ENCODE results near the gene CYREN.

CYREN gene

DNA sequence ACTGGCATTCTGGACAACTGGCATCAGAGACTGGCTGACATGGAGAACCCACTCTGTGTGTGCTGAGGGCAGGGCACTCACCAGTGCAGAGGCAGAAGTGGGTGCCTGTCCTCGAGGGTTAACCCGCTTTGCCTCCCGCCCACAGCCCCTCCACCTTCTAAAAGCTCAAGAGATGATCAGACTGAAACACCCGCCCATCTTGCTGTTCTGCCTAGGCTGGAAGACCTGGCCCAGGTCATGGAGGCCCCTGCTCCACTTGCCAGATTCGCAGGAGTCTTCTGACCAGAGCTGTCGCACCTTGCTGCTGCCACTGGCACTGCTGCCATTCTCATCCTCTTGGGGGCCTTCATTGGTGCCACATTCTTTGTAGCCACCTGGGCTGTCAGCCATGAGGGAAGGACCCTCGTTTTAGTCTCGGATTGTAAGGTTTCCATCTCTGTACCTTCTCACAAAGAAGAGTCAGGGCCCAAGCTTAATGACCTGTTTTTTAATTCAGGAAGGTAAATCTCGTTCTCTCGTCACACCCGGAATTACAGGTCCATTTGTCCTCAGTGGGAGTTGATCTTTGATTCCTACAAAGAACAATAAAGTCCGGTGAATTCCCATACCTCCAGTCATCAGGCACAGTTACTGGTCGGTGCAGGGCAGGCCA is 1.9 kb downstream of the CYREN start:
- peak overlapping the region; percentile 96 for H3K27ac Mint-ChIP-seq (ENCODE audit: low read depth)
- no peak for ATAC-seq (replicated peaks; ENCODE audit: extremely low read depth, poor library complexity, severe bottlenecking)
- H3K4me1 Mint-ChIP-seq: peaks cover 52% of the 10 kb centered on the region
- H3K4me3 Mint-ChIP-seq: peak overlapping the region; percentile 81
- peaks cover 26% of the 10 kb centered on the region for H3K36me3 Mint-ChIP-seq (ENCODE audit: insufficient read depth)
- no peak for DNase-seq (ENCODE audit: low spot score in 2 of 2)
- H3K9me3 Mint-ChIP-seq: no peaks in the 10 kb centered on the region
- no peaks in the 10 kb centered on the region for H3K27me3 Mint-ChIP-seq

DNA sequence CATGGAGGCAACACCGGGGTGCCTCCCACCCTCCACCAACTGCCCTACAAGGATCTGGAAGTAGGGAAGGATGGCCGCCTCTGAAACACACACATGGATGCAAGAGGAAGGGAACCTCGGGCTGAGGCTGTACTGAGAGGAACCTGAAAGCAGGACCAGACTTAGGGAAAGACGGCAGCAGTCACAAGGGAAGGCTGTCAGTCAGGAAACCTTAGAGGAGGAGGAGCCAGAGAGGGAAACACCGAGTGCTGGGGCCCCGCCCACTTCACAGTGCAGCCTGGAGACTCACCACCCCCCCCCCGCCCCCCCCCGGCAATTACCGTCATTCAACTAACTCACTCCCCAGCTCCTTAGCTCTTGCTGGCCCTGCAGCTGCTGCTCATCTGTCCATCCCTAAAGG is 2.5 kb downstream of the CYREN start:
- H3K4me3 Mint-ChIP-seq: peak overlapping the region; percentile 81

GRCh38 chr7:135167365-135167917 is 3.1 kb downstream of the CYREN start:
- ATAC-seq (replicated peaks; ENCODE audit: extremely low read depth, poor library complexity, severe bottlenecking): no peak
- H3K4me1 Mint-ChIP-seq: peaks cover 52% of the 10 kb centered on the region

More for the DNA sequence above, 2.5 kb downstream of the CYREN start:
- DNase-seq (ENCODE audit: low spot score in 2 of 2): no peak
- Mint-ChIP-seq H3K4me1 (peaks cover 52% of the 10 kb centered on the region), H3K36me3 (ENCODE audit: insufficient read depth) (peaks cover 26% of the 10 kb centered on the region), H3K27me3 (no peaks in the 10 kb centered on the region), H3K27ac (ENCODE audit: low read depth) (peak overlapping the region; percentile 96), H3K9me3 (no peaks in the 10 kb centered on the region)
- no peak for ATAC-seq (replicated peaks; ENCODE audit: extremely low read depth, poor library complexity, severe bottlenecking)

DNA sequence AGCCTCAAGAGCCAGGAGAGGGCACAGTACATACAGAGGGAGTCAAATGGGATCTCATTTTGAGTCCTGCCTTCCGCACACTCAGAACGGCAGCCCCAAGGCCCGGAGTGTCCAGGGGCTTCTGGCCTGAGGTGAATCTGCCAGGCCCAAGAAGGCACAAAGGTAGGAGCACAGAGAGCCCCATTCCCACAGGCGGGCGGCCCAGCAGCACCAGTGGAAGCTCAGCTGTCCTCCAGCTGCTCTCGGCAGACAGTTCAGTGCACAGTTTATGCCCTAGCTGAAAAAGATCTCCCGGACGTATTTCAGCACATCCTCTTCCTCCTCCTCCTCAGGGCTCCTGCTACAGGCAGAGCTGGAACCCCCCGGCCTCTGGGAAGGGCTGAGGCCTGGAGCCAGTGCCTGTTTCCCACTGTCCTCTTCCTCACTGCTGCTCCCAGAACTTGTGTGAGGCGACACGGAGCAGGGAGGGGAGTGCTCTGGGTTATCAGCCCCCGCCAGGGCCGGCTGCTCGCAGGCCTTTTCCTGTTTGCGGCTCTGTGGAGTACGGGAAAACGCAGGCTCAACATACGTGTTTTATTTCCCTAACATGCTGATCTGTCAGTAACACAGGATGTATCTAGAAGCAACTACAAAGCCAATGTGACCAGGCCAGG is 4.0 kb downstream of the CYREN start:
- H3K36me3 Mint-ChIP-seq (ENCODE audit: insufficient read depth): peaks cover 29% of the 10 kb centered on the region
- ATAC-seq (replicated peaks; ENCODE audit: extremely low read depth, poor library complexity, severe bottlenecking) (no peak), DNase-seq (ENCODE audit: low spot score in 2 of 2) (no peak)
- H3K4me3 Mint-ChIP-seq: no peak overlapping the region
- H3K4me1 Mint-ChIP-seq: peaks cover 56% of the 10 kb centered on the region
- H3K27ac Mint-ChIP-seq (ENCODE audit: low read depth): peak overlapping the region; percentile 38
- no peaks in the 10 kb centered on the region for H3K27me3 Mint-ChIP-seq
- H3K9me3 Mint-ChIP-seq: peaks cover 5% of the 10 kb centered on the region

More at GRCh38 chr7:135167365-135167917, 3.1 kb downstream of the CYREN start:
- H3K27me3 Mint-ChIP-seq: no peaks in the 10 kb centered on the region
- peak overlapping the region; percentile 96 for H3K27ac Mint-ChIP-seq (ENCODE audit: low read depth)
- H3K9me3 Mint-ChIP-seq: peaks cover 1% of the 10 kb centered on the region
- peaks cover 29% of the 10 kb centered on the region for H3K36me3 Mint-ChIP-seq (ENCODE audit: insufficient read depth)
- H3K4me3 Mint-ChIP-seq: peak overlapping the region; percentile 81
- DNase-seq (ENCODE audit: low spot score in 2 of 2): no peak

DNA sequence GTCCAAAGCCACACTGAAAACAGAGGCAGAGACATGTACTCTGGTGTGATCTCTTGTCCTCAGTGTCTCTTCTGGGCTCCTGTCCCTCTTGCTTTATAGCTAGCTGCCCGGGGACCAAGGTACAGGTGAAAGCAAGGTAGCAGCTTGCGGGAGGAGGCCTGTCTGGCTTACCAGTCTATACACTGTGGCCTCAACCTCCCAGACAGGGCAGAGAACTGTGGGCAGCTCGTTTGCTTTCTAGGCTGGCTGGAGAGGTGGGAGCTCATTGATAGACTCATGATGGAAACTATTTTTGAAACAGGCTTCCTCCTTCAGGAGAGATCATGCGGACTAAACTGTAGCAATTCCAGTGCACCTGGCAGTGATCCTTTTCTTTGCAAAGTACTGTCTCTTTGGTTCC is 4.6 kb downstream of the CYREN start:
- no peak overlapping the region for H3K4me3 Mint-ChIP-seq
- H3K36me3 Mint-ChIP-seq (ENCODE audit: insufficient read depth): peaks cover 32% of the 10 kb centered on the region
- H3K27ac Mint-ChIP-seq (ENCODE audit: low read depth): no peak overlapping the region
- peaks cover 62% of the 10 kb centered on the region for H3K4me1 Mint-ChIP-seq
- DNase-seq (ENCODE audit: low spot score in 2 of 2) (no peak), ATAC-seq (replicated peaks; ENCODE audit: extremely low read depth, poor library complexity, severe bottlenecking) (no peak)
- peaks cover 5% of the 10 kb centered on the region for H3K9me3 Mint-ChIP-seq
- H3K27me3 Mint-ChIP-seq: no peaks in the 10 kb centered on the region

DNA sequence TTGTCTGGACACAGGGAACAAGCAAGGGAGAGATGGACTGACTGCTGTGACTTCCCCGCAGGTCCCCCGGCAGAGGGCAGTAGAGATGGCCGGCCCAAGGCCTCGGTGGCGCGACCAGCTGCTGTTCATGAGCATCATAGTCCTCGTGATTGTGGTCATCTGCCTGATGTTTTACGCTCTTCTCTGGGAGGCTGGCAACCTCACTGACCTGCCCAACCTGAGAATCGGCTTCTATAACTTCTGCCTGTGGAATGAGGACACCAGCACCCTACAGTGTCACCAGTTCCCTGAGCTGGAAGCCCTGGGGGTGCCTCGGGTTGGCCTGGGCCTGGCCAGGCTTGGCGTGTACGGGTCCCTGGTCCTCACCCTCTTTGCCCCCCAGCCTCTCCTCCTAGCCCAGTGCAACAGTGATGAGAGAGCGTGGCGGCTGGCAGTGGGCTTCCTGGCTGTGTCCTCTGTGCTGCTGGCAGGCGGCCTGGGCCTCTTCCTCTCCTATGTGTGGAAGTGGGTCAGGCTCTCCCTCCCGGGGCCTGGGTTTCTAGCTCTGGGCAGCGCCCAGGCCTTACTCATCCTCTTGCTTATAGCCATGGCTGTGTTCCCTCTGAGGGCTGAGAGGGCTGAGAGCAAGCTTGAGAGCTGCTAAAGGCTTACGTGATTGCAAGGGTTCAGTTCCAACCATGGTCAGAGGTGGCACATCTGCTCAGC is 6.0 kb downstream of the CYREN start:
- Mint-ChIP-seq H3K27me3 (no peaks in the 10 kb centered on the region), H3K27ac (ENCODE audit: low read depth) (peak overlapping the region; percentile 29), H3K4me1 (peaks cover 70% of the 10 kb centered on the region), H3K36me3 (ENCODE audit: insufficient read depth) (peaks cover 25% of the 10 kb centered on the region), H3K4me3 (no peak overlapping the region), H3K9me3 (peaks cover 5% of the 10 kb centered on the region)
- no peak for DNase-seq (ENCODE audit: low spot score in 2 of 2)
- no peak for ATAC-seq (replicated peaks; ENCODE audit: extremely low read depth, poor library complexity, severe bottlenecking)

GRCh38 chr7:135162382-135163001 is 8.0 kb downstream of the CYREN start:
- Mint-ChIP-seq H3K36me3 (ENCODE audit: insufficient read depth) (peaks cover 15% of the 10 kb centered on the region), H3K27me3 (no peaks in the 10 kb centered on the region), H3K27ac (ENCODE audit: low read depth) (peak overlapping the region; percentile 80), H3K9me3 (peaks cover 5% of the 10 kb centered on the region), H3K4me1 (peaks cover 70% of the 10 kb centered on the region), H3K4me3 (no peak overlapping the region)
- DNase-seq (ENCODE audit: low spot score in 2 of 2): no peak
- ATAC-seq (replicated peaks; ENCODE audit: extremely low read depth, poor library complexity, severe bottlenecking): no peak

DNA sequence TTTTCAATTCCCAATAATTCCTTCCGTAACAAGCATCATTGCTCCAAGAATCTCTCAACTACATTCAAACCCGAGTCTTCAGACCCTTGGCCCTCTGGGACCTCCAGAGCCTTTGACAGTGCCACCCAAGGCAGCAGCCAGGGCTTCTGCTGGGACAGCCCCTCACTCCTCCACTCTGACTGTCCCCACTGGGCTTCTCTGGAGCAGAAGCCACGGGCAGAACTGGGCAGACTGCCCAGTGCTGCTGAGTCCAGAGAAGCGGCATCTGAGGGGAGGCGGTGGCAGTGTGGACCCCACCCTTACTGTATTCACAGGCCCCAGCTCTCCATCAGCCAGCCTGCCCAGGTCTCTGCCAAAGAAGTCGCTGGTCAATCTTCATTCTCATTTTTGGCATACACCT is 8.8 kb downstream of the CYREN start:
- DNase-seq (ENCODE audit: low spot score in 2 of 2): no peak
- Mint-ChIP-seq H3K9me3 (peaks cover 10% of the 10 kb centered on the region), H3K36me3 (ENCODE audit: insufficient read depth) (peaks cover 16% of the 10 kb centered on the region), H3K4me1 (peaks cover 71% of the 10 kb centered on the region), H3K27me3 (no peaks in the 10 kb centered on the region), H3K27ac (ENCODE audit: low read depth) (peak overlapping the region; percentile 80), H3K4me3 (peak overlapping the region; percentile 6)
- no peak for ATAC-seq (replicated peaks; ENCODE audit: extremely low read depth, poor library complexity, severe bottlenecking)

DNA sequence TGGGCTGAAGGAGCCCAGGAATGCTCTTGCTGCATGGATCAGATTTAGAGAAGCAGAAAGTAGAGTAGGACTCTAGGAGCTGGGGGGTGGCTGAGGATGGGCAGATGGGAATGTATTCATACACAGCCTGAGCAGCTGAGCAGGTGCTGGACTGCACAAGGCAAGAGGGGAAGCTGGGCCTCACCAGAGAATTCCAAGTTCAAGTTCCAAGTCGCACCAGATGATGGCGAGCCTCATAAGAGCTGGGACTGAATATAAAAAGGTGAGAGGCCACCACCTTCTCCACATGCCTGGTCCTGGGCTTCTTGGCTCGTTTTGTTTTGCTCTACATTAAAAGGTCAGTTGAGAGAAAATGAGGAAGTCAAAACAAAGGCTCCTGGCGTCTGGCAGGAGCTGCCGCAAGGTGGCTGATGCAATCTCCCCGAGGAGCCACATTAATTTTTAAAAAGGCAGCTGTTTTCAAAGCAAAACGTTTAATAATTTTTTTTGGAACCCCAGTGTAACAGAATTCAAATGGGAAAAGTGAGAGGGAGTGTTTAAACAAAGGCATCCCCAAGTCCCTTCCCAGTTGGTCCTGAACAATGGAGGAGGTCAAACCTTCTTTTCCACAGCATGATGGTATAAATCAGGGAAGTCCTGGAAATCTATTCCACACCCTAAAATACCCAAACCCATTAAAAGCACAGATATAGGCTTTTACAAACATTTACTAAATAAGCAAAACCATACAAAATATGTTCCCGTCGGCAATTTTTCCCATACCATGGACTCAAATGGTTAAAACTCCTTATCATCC is 9.5 kb downstream of the CYREN start:
- Mint-ChIP-seq H3K36me3 (ENCODE audit: insufficient read depth) (peaks cover 16% of the 10 kb centered on the region), H3K4me3 (peak overlapping the region; percentile 6), H3K27ac (ENCODE audit: low read depth) (peak overlapping the region; percentile 80), H3K27me3 (no peaks in the 10 kb centered on the region), H3K9me3 (peaks cover 15% of the 10 kb centered on the region), H3K4me1 (peaks cover 75% of the 10 kb centered on the region)
- ATAC-seq (replicated peaks; ENCODE audit: extremely low read depth, poor library complexity, severe bottlenecking) (no peak), DNase-seq (ENCODE audit: low spot score in 2 of 2) (no peak)

- DNase-seq (ENCODE audit: low spot score in 2 of 2): no peak
- Mint-ChIP-seq H3K36me3 (ENCODE audit: insufficient read depth) (peaks cover 12% of the 10 kb centered on the region), H3K27me3 (no peaks in the 10 kb centered on the region), H3K4me3 (peak overlapping the region; percentile 33), H3K27ac (ENCODE audit: low read depth) (peak overlapping the region; percentile 80), H3K9me3 (peaks cover 16% of the 10 kb centered on the region), H3K4me1 (peaks cover 78% of the 10 kb centered on the region)
- peak; percentile 54 for ATAC-seq (replicated peaks; ENCODE audit: extremely low read depth, poor library complexity, severe bottlenecking)
Measured at GRCh38 chr7:135160098-135160857, 10.2 kb downstream of the CYREN start.

GRCh38 chr7:135159359-135160085 is 11.0 kb downstream of the CYREN start:
- Mint-ChIP-seq H3K36me3 (ENCODE audit: insufficient read depth) (peaks cover 12% of the 10 kb centered on the region), H3K27ac (ENCODE audit: low read depth) (peak overlapping the region; percentile 80), H3K4me3 (peak overlapping the region; percentile 25), H3K9me3 (peaks cover 23% of the 10 kb centered on the region), H3K27me3 (no peaks in the 10 kb centered on the region), H3K4me1 (peaks cover 85% of the 10 kb centered on the region)
- no peak for DNase-seq (ENCODE audit: low spot score in 2 of 2)
- ATAC-seq (replicated peaks; ENCODE audit: extremely low read depth, poor library complexity, severe bottlenecking): no peak
